Lung microvascular endothelial cell (primary cell): ENCODE measurements around the gene UGT1A5. TPM values are rescaled to one million over a fixed set of nuclear protein-coding genes. Genes with fewer than 3 reads are reported as not detected.
"Not testable (repeated sequence)": the region's sequence is repeated elsewhere in the genome, so short reads cannot be mapped to it uniquely, and the experiment has no call there.

Experiments
- DNase-seq, 2 donors: peaks; one replicate each; pipeline versions ENCODE4 v3.0.0 to v3.0.0-alpha.2; 2010; ENCODE audit warnings: low read depth in 2 of 2
- total RNA-seq: library from RNA; depleted of rRNA; stranded (reverse); fragments of >200 nt; gene quantifications from 2 replicates; pipeline ENCODE4 v1.2.1, GENCODE V29; 2014

UGT1A5 gene
- total RNA-seq, 1 donor from 2014 or later, result not detected

DNA sequence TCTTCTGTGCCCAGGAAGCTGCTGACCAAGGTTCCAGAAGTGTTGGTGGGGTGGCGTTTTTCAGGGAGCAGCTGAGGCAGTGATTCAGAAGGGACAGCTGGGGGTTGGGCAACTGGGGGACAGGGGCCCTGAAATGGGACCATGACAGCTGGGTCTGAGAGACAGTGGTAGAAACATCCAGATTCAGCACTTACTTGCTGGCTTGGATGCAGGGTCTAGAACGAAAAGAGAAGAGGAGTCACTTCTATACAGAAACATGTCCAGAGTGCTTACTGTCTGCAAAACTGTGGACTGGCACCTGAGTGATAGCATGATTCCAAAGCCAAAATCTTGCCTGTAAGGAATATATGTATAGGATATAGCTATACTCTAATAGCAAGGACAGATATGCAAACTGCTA is 33.1 kb downstream of the UGT1A5 start:
- DNase-seq, result not testable (repeated sequence)

DNA sequence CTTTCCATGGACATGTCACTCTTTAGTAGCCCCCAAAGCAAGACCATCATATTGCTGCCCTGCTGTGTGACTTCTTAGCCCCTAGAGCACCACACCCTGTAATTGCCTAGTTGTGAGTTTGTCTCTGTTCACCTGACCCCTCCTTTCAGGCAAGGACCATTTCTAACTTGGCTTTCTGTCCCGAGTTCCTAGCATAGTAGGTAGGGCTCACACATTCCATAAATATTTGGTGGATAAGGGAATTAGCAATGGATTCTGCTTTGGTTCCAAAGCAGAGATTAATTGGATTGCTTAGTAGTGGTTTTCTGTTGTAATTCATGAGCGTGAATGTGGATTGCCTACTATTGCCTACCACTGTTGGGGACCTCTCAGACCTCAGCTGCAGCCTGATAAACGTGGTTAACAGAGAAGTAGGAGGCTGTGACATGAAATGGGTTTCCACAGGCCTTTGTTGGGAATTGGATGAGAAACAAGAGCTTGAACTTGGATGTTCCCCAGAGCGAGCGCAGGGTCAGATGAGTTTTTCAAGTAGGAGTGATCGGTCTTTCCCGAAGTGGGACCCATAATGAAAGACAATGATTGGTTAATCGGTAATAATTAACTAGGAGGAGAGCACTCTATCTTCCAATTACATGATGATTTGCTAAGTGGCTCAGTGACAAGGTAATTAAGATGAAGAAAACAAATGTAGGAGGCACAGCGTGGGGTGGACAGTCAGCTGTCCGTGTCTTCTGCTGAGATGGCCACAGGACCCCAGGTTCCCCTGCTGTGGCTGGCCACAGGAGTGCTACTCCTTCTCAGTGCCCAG is 34.0 kb downstream of the UGT1A5 start:
- DNase-seq, result no peak

GRCh38 chr2:233747283-233747544 is 34.5 kb downstream of the UGT1A5 start:
- no peak for DNase-seq

DNA sequence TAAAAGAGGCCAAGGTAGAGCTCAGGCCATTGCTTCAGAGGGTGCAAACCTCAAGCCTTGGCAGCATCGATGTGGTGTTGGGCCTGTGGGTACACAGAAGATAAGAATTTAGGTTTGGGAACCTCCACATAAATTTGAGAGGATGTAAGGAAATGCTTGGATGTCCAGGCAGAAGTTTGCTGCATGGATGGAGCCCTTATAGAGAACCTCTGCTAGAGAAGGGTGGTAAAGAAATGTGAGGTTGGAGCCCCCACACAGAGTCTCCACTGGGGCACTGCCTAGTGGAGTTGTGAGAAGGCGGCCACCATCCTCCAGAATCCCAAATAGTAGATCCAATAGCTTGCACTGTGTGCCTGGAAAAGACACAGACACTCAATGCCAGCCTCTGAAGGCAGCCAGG is 38.0 kb downstream of the UGT1A5 start:
- not testable (repeated sequence) for DNase-seq

- not testable (repeated sequence) for DNase-seq
Observed at GRCh38 chr2:233751212-233752009, 38.7 kb downstream of the UGT1A5 start.

DNA sequence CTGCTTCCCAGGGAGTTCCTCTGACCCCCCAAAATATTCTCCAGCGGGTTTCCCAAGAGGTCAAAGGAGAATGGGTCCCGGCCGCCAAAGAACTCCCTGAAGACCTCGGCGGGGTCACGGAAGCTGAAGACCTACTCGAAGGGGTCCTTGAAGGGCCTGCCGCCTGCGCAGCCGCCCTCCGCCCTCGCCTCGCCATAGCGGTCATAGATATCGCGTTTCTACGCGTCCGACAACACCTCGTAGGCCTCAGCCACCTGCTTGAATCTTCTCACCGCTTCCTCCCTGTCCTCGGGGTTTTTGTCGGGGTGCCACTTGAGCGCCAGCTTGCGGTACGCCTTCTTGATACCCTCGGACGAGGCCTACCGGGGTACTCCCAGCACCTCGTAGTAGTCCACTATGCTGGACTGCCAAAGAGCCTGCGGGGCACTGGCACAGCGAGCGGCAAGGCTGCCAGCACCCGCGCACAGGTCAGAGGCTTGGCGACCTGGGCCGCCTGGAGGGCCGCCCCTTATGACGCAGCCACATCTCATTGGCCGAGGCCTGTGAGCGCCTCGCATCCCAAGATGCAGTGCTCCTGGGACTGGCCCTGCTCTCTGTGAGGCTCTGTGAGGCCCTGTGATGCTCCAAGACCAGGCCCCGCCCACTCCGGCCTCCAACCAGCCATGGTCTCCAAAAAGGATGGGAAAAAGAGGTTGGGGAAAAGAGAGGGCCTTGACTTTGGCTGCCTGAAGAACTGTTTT is 42.3 kb downstream of the UGT1A5 start:
- DNase-seq, result no peak

DNA sequence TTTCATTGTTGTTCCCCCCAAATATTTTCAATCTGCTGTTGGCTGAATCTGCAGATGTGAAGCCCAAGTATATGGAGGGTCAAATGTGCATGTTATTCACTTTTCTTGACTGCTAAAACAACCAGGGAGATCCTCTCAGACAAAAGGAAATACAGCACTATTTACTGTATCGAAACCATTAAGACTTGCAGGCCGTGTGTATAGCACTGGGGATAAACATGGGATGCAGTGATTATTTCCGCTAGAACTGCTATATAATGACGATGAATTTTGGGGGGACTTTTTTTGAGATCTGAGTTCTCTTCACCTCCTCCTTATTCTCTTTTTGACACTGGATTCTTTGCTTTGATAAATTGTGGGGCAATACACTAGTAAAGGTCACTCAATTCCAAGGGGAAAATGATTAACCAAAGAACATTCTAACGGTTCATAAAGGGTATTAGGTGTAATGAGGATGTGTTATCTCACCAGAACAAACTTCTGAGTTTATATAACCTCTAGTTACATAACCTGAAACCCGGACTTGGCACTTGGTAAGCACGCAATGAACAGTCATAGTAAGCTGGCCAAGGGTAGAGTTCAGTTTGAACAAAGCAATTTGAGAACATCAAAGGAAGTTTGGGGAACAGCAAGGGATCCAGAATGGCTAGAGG is 43.8 kb downstream of the UGT1A5 start:
- no peak for DNase-seq

- DNase-seq, result no peak
Observed at GRCh38 chr2:233758141-233758540, 45.4 kb downstream of the UGT1A5 start.

DNA sequence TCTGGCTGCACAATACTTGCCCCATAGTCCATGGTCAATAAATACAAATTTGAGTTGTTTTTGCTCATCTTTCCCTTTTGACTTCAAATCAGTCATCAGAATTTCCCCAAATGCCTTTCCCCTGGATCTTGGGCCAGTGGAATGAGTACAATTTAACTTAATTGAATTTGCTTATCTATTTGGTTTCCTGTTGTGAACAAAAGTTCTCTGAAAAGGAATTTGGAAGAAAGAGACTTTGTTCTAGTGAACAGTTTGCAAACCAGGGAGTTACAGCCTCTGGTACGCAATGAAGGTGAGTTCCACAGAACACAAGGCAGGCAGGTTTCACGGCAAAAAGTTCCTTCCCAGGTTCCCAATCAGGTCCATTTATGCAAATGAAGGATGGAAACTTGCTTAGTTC is 46.1 kb downstream of the UGT1A5 start:
- DNase-seq, result no peak

- no peak for DNase-seq
Observed at GRCh38 chr2:233760043-233760442, 47.3 kb downstream of the UGT1A5 start, which contains the start of gene UGT1A1. UGT1A1 (plus strand) TSS chr2:233760270; CDS start chr2:233760288, 18 bp downstream.

DNA sequence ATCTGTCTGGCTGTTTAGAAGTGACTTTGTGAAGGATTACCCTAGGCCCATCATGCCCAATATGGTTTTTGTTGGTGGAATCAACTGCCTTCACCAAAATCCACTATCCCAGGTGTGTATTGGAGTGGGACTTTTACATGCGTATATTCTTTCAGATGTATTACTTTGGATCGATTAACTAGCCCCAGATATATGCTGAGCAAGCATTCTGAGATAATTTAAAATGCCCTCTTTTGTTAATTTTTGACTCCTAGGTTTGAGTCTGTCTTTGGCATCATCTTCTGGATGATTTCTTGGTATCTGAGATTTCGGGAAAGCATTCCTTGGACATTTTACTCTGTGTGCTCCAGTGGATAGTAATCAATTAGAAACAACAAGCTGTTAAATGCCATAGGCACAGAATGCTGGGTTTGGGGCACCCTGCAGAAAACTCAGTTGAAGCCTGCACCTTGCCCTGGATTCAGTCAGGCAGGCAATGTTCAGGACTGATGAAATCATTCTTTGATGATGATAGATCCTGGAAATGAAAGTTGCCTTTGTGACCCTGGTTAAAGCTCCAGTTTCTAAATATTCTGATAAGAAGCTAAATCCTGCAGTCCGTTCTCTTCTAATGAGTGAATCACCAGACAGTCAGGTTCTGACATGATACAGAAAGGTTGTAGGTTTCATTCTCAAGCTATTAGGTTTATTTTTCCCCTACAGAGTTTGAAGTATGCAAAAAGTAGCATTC is 48.5 kb downstream of the UGT1A5 start:
- DNase-seq, result no peak

DNA sequence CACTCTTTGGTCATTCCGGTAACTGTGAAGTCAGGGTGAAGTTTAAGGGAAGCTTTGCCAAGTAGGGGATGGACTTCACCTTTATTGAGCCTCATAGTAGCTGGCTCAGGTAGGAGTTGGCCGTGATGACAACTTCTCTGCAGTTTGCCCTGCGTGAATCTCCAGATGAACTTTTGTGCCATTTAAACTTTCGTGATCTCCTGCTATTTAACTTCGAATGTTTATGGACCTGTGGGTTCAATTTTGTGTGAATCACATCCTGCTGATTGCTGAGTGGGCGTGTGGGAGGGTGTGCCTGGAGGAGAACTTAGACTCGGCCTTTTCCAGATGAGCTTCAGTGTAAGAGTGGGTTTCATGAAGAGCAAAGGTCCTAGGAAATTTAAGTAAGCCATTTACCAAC is 51.6 kb downstream of the UGT1A5 start:
- DNase-seq, result peak in 1 of 2 donors; percentile 7

DNA sequence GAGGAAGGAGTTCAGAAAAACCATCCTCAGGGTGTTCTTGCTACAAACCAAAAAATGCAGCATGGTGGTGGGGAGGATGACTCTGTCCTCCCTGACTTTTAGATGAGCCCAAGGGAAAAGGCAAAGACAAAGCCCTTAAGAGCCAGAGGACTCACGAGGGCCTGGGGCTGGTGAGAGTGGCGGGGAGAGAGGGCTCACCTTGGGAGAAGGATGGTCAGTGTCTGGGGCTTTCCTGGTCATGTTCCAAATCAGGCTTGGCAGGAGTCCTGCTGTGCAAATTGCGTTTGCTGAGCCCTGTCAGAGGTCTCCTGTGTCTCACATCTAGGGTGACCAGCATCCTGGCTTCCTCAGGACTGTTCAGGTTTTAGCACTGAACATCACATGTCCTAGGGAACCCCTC is 52.1 kb downstream of the UGT1A5 start:
- DNase-seq, result no peak

GRCh38 chr2:233766416-233766815 is 53.7 kb downstream of the UGT1A5 start:
- DNase-seq, result no peak

GRCh38 chr2:233768076-233768475 is 55.4 kb downstream of the UGT1A5 start:
- DNase-seq, result no peak

GRCh38 chr2:233769260-233769659 is 56.6 kb downstream of the UGT1A5 start:
- no peak for DNase-seq

DNA sequence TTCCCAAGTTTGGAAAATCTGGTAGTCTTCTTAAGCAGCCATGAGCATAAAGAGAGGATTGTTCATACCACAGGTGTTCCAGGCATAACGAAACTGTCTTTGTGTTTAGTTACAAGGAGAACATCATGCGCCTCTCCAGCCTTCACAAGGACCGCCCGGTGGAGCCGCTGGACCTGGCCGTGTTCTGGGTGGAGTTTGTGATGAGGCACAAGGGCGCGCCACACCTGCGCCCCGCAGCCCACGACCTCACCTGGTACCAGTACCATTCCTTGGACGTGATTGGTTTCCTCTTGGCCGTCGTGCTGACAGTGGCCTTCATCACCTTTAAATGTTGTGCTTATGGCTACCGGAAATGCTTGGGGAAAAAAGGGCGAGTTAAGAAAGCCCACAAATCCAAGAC is 59.4 kb downstream of the UGT1A5 start:
- DNase-seq, result no peak

- DNase-seq, result no peak
Observed at GRCh38 chr2:233772583-233772982, 59.9 kb downstream of the UGT1A5 start.

DNA sequence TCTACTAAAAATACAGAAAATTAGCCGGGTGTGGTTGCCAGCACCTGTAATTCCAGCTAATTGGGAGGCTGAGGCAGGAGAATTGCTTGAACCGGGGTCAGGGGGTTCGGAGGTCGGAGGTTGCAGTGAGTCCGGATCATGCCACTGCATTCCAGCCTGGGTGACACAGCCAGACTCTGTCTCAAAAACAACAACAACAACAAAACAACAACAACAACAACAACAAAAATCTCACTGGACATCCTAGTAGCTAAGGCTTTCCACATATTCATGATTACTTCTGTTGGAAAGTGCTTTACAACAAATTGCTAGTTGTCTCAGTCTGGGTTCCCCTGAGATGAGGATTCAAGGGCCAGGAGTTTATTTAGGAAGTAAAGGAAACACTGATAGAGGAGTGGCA is 61.1 kb downstream of the UGT1A5 start:
- no peak for DNase-seq

GRCh38 chr2:233775414-233775813 is 62.7 kb downstream of the UGT1A5 start:
- DNase-seq, result no peak

DNA sequence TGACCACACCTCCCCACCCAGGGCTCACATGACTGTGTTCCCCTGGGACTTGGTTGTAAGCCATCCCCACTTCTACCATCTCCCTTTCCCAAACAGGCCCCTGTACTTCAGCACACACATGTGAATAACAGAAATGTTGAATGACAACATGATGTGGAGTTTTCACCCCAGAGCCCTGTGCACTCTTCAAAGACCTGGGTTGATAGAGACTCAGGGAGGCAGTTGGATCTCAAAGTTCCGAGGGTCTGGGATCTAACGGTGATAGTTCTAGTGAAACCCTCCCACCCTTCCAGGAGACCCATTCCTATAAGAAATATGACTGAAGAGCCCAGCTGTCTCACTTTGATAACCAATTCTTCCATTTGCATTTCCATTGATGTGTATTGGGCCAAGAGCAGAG is 65.3 kb downstream of the UGT1A5 start, which contains the start of gene MROH2A:
Gene MROH2A, plus strand, starts transcription at position 301 of the 400 bp plus-strand sequence. CDS start 1,029 bp downstream, outside the sequence.
- no peak for DNase-seq
